GM19468 (cell line): Measurements from ENCODE around the gene KIF1A.

Experiments used
- ATAC-seq: cut with Tn5 transposase; IDR thresholded peaks from one replicate; pipeline ENCODE4 v1.9.1; 2021; ENCODE audit warnings: mild to moderate bottlenecking, moderate library complexity, moderate number of reproducible peaks; ENCODE audit not compliant: unreplicated experiment; ENCODE audit errors: extremely low read depth

Gene KIF1A

DNA sequence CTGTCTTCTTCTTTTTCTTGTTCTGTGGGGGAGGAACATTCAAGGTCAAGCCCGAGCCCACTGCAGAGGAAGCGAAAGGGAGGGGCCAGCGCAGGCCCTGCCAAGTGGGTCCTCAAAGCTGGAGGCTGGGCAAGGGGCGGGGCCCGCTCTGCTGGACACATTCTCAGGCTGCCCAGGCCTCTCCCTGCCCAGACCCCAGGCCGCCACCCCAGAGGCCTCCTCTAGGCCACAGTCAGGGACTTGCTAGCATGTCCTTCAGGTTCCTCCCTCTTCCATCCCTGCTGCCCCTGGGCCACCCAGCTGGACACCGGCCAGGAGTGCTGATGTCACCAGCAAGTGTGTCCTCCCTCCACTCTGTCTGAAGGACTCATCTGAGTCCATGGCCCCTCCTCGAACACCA, 44.1 kb downstream of the KIF1A start:
- ATAC-seq: no peak

DNA sequence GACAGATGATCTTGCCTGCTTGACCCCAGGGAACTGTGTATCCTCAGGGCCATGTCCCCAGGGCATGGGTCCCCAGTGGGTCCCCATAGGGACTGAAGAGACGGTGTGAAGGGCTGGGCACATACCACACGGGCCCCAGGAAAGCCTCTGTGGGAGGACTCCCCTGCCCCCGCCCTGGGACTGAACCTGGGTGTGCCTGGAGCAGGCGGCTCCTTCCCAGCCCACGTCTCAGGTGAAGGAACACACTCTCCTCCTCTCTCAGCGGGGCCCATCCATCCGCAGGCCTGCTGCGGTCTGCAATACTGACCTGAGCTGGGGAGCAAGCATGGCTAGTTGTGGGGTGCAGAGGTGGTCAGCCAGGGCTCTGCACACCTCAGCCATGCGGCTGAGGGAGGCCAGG, 45.2 kb downstream of the KIF1A start:
- no peak for ATAC-seq

DNA sequence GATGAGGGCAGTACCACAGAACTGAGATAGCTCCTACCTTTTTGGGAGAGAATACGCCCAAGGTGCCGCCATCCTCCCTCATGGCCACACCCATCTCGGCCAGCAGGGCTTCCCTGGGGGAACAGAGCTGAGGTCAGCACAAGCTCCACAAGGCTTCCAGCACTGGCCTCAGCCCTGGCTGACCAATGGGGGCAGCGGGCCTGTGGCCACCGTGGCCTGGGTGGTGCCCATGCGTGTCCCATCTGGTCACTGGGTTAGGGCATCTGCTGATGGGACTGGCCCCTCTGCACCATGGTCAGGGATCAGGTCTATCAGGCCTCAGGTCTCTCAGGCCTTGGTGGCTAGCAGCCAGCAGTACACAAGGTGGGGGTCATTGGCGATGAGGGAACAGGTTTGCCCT, 50.9 kb downstream of the KIF1A start:
- no peak for ATAC-seq

- ATAC-seq: no peak
These were observed 51.8 kb downstream of the KIF1A start for GRCh38 chr2:240768216-240768615.

- ATAC-seq: no peak
These were observed 52.7 kb downstream of the KIF1A start for GRCh38 chr2:240767341-240767740.

- ATAC-seq: no peak
These were observed 53.9 kb downstream of the KIF1A start for GRCh38 chr2:240766072-240766471.

- ATAC-seq: no peak
These were observed 55.0 kb downstream of the KIF1A start for GRCh38 chr2:240765007-240765406.

GRCh38 chr2:240764605-240765004, 55.4 kb downstream of the KIF1A start:
- no peak for ATAC-seq

GRCh38 chr2:240762971-240763370, 57.0 kb downstream of the KIF1A start:
- no peak for ATAC-seq

DNA sequence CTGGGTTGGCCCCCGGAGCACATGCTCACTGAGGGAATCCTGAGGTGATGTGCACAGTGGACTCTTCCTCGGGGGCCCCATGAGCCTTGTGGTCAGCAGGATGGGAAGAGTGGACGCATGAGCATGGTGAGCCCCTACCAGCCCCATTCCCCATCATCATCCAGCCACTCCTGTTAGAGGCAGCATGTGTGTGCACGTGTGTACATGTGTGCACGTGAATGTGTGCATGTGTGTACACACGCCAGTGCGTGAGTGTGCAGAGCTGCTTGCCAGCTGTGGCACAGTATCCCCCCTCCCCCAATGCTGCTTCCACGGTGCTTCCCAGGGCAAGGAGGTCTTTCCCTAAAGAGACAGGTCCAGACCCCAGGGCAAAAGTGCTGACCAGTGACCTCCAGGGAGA, 57.8 kb downstream of the KIF1A start:
- ATAC-seq: no peak

DNA sequence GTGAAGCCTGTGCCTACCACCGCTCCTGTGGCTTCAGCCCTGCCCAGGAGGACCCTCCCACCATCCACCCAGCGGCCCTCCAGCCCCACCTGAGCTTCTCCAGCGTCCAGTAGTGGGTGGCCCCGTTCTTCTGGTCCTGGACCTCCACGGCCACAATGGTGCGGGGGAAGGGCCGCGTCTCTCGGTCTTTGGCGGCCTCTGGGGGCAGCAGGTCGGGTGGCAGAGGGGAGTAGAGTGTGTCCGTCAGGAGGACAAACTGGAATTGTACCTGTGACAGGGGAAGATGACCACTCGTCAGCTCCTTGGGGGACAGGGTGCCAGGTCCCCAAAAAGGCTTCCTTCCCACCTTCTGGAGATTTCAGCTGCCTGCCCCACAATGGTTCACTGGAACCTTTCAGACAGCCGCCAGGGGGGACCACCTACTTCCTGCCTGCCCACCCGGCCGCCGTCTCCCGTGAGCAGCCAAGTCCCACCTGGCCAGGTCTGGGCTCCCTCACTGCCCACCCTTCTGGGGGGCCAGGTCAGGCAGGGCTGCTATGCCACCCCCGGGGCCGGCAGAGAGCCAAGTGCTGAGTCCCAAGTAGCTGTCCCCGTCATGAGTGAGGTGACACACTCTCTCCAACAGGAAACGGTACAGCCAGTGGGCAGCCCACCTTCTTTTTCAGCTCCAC, 59.3 kb downstream of the KIF1A start:
- no peak for ATAC-seq

DNA sequence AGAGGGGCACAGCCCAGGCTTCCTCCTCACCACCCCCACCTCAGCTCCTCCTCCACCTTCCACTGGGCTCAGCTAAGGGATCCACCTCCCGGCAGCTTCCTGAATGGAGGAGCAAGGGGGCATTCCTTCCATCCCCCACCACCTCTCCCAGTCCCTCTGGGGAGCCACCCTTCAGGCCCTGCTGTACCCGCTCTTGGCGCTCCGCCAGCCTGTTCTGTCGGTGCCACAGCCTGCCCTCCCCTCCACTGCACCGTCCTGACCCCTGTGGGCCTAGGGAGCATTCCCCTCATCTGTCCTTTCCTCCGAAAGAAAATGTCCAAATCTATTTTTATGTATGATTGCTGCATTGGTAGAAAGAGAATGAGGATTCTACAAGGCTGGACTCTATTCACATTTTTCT, 59.9 kb downstream of the KIF1A start:
- ATAC-seq: no peak

GRCh38 chr2:240759459-240759858, 60.6 kb downstream of the KIF1A start:
- no peak for ATAC-seq

DNA sequence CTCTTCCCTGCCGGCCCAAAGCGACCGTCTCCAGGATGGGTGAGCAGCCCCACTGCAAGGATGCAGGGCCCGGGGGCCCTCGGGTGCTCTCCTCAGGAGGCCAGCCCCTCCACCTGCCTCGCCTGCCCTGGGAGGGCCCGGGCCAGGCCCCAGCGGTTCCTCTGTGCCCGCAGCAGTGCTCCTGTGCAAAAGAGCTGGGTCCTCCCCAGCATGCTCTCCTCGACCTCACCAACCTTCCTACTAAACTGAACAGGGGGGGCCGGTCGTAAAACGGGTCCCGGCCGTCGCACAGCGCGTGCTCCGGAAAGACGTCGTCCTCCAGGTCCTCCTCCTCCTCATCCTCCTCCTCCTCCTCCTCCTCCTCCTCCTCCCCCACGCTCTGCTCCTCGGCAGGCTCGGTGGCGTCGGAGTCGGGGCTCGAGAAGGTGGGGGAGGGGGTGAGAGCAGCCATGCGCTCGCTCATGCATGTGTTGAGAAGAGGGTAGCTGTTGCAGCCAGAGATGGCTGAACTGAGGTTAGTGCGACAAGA, 62.9 kb downstream of the KIF1A start:
- ATAC-seq: no peak

DNA sequence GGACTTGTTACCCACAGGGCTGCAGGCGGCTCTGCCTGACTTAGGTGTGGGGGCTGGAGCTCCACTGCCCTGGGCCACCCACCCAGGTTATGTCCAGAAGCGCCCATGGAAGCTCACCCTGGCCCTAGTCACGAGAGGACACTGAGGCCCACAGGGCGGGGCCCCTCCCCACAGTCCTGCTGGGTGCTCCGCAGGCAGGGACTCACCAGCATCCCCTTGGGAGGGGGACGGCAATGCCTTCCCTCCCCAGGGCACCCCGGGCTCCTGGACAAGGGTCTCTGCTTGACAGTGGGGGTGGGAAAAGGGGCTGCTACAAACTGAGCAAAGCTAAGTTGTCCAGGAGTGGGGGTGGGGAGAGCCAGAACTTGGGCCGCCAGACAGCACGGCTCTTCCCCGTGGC, 67.8 kb downstream of the KIF1A start:
- ATAC-seq: no peak

DNA sequence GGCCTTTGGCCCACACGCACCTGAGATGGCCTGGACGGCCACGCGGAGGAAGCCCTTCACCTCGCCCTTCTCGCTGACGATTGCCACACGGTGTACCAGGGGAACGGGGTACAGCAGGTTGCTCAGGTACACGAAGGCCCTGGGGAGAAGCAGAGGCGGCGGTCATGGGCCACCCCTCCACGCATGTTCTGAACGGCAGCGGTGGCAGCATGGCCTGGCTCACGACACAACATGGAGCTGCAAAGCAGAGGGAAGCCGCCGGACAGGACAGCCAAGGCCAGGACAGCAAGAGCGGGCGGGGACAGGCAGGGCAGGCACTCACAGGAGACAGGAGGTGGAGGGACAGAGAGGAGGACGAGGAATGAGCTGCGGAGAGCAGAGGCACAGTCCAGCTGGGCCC, 69.6 kb downstream of the KIF1A start:
- no peak for ATAC-seq

GRCh38 chr2:240749516-240749915, 70.5 kb downstream of the KIF1A start:
- ATAC-seq: no peak

- no peak for ATAC-seq
These were observed 72.8 kb downstream of the KIF1A start for GRCh38 chr2:240747256-240747655.

DNA sequence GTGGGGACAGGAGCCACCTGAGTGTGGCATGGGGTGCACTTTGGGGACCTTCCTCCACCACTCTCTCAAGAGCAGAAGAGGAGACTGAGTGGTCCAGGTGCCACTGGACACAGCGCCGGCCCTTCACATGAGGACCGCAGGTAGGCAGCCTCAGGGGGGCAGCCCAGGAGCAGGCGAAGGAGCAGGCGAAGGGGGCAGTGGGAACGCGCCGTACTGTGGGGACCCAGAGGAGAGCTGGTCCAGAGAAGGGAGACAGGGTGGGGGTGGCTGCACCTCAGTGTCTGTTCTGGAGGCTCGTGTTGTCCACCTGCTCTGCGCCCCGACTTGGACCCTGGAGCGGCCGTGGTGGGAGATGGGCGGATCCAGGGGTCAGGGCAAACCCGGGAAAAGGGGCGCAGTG, 73.3 kb downstream of the KIF1A start:
- no peak for ATAC-seq

DNA sequence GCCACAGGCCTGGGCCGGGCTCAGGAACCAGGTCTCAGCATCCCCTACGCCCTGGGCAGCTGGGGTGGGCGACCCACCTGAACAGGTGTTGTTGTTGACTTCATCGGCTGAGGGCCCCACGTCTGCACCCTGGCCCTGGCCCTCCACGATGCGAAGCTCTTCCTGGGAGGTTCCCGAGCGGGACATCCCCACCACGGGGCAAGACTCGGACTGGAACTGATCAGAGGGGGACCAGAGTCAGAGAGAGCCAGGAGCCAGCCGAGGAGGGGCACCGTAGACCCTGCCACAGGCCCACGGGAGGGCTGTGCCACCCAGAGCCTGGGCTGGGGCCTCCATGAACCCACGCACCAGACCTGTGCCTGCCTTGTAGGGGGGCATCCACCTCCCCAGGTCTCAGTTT, 74.1 kb downstream of the KIF1A start:
- no peak for ATAC-seq

- ATAC-seq: no peak
These were observed 74.6 kb downstream of the KIF1A start for GRCh38 chr2:240745456-240745855.

DNA sequence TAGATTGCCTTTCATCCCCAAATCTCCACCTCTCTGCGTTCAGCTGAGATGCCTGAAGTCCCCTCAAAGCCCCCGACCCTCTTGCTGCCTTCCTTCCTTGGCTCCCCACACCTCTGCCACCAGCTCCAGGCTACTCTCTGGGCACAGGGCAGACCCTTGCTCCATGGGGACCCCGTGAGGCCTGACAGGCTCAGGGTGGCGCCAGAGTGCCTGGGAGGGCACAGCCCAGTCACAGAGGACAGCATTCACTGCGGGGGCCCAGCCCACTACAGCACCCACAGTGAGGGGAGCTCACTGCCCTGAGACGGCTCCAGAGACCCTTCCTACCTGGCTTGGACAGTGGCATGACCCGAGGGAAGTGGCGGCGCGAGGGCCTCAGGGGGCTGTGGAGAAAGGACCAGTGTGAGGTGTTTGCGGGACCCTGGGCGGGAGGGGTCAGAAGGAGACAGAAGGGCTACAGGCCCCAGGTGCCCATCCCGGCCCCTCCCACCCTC, 77.4 kb downstream of the KIF1A start:
- ATAC-seq: no peak
